ENCODE measurements around the gene TUBA3E. TPM values are rescaled to one million over a fixed set of nuclear protein-coding genes. Genes with fewer than 3 reads are reported as not detected.

TUBA3E gene
- total and polyA plus RNA-seq, 3 experiments from 2014 or later = not detected

Other genes starting within 250 kb of the TUBA3E start
- under 1 TPM in 1 of 2 experiments, not detected in 1; 0.09 TPM for gene RAB6C, start 218.8 kb downstream of the TUBA3E start, total RNA-seq
- not detected for gene RAB6C, start 218.8 kb downstream of the TUBA3E start, polyA plus RNA-seq
- not detected for gene POTEF, start 69.2 kb downstream of the TUBA3E start, total RNA-seq
- 0.05 TPM for gene POTEF, start 69.2 kb downstream of the TUBA3E start, polyA plus RNA-seq
- gene CCDC74B, start 53.3 kb downstream of the TUBA3E start, total RNA-seq = under 1 TPM; 0.84 to 0.85 TPM
- gene CCDC74B, start 53.3 kb downstream of the TUBA3E start, polyA plus RNA-seq = 0.59 TPM
- gene SMPD4, start 16.8 kb downstream of the TUBA3E start, total RNA-seq = 100 to 1,000 TPM; 111 to 113 TPM
- 43.2 TPM for gene SMPD4, start 16.8 kb downstream of the TUBA3E start, polyA plus RNA-seq
- 100 to 1,000 TPM; 303 to 318 TPM for gene MZT2B, start 16.2 kb downstream of the TUBA3E start, total RNA-seq
- gene MZT2B, start 16.2 kb downstream of the TUBA3E start, polyA plus RNA-seq = 179 TPM
- 100 to 1,000 TPM; 227 to 239 TPM for gene IMP4, start 144.5 kb upstream of the TUBA3E start, total RNA-seq
- 86.8 TPM for gene IMP4, start 144.5 kb upstream of the TUBA3E start, polyA plus RNA-seq
- gene PTPN18, start 157.6 kb upstream of the TUBA3E start, total RNA-seq = 10 to 100 TPM; 55.1 to 60.0 TPM
- 77.7 TPM for gene PTPN18, start 157.6 kb upstream of the TUBA3E start, polyA plus RNA-seq